Naive thymus-derived CD4-positive, alpha-beta T cell (primary cell): ENCODE measurements around the gene DNAJC28. TPM values are rescaled to one million over a fixed set of nuclear protein-coding genes. Genes with fewer than 3 reads are reported as not detected.
A peak's percentile ranks its signal among the peaks of the same experiment; 100 is the strongest.
"Not testable (repeated sequence)": the region's sequence is repeated elsewhere in the genome, so short reads cannot be mapped to it uniquely, and the experiment has no call there.

Experiments
- ATAC-seq: fragments of 150-1000 bp; cut with Tn5 transposase; 2 replicates; pipeline ENCODE4 v1.10.0; 2021; ENCODE audit warnings: mild to moderate bottlenecking, moderate library complexity
- CTCF ChIA-PET: fragments of 350-600 bp; sonication (Branson Sonifier 250); formaldehyde crosslinking; loops from one replicate; lab custom pipeline; 2021; ENCODE audit warnings: antibody characterized with exemption; lab: Charles Lee
- POLR2A ChIA-PET: fragments of 350-600 bp; sonication (Branson Sonifier 250); formaldehyde crosslinking; loops from one replicate; lab custom pipeline; 2021; ENCODE audit warnings: antibody characterized with exemption, inconsistent platforms; lab: Charles Lee
- DNase-seq, 9 donors: peaks; one replicate each; pipeline versions ENCODE4 v3.0.0 to v3.0.0-alpha.2; 2020 to 2022; ENCODE audit warnings: mixed read lengths in 1 of 9
- H3K27ac ChIP-seq: one replicate; pipeline ENCODE4 v1.7.0; 2013; ENCODE audit warnings: mild to moderate bottlenecking, low read depth, low read length, moderate library complexity
- H3K27me3 ChIP-seq, 2 donors: one replicate each; pipeline ENCODE4 v1.7.0; 2013; ENCODE audit warnings: low read length in 2 of 2, mild to moderate bottlenecking in 2 of 2, moderate library complexity in 2 of 2; ENCODE audit not compliant: control insufficient read depth in 2 of 2, insufficient read depth in 2 of 2
- H3K36me3 ChIP-seq, 3 experiments: 1 replicate in 2 of 3; 2 replicates in 1 of 3; pipeline ENCODE4 v1.7.0; 2013; ENCODE audit warnings: low read length in 3 of 3, mild to moderate bottlenecking in 3 of 3, moderate library complexity in 1 of 3; ENCODE audit not compliant: insufficient read depth in 3 of 3, control insufficient read depth in 2 of 3
- H3K4me1 ChIP-seq, 2 donors: one replicate each; pipeline ENCODE4 v1.7.0; 2013; ENCODE audit warnings: low read length in 2 of 2, mild to moderate bottlenecking in 2 of 2, moderate library complexity in 1 of 2; ENCODE audit not compliant: control insufficient read depth in 2 of 2, insufficient read depth in 2 of 2
- H3K4me3 ChIP-seq: 2 replicates; pipeline ENCODE4 v1.7.0; 2013; ENCODE audit warnings: mild to moderate bottlenecking, low read length
- H3K9me3 ChIP-seq, 3 experiments: 1 replicate in 2 of 3; 2 replicates in 1 of 3; pipeline ENCODE4 v1.7.0; 2013; ENCODE audit warnings: low read length in 3 of 3; ENCODE audit not compliant: control insufficient read depth in 2 of 3
- H3K27ac Mint-ChIP-seq, 9 donors: one replicate each; pipeline ENCODE4 v1.8.0; 2020 to 2022; ENCODE audit warnings: mixed read lengths in 9 of 9, mild to moderate bottlenecking in 8 of 9, moderate library complexity in 5 of 9, inconsistent platforms in 2 of 9
- H3K27me3 Mint-ChIP-seq, 5 donors: one replicate each; pipeline ENCODE4 v1.8.0; 2021 to 2022; ENCODE audit warnings: mixed read lengths in 5 of 5, mild to moderate bottlenecking in 1 of 5
- H3K36me3 Mint-ChIP-seq, 5 donors: one replicate each; pipeline ENCODE4 v1.8.0; 2020 to 2022; ENCODE audit warnings: mixed read lengths in 5 of 5, mild to moderate bottlenecking in 3 of 5, inconsistent platforms in 1 of 5
- H3K4me1 Mint-ChIP-seq, 7 donors: one replicate each; pipeline ENCODE4 v1.8.0; 2020 to 2022; ENCODE audit warnings: mixed read lengths in 7 of 7, mild to moderate bottlenecking in 3 of 7, inconsistent platforms in 1 of 7
- H3K4me3 Mint-ChIP-seq, 10 donors: one replicate each; pipeline ENCODE4 v1.8.0; 2020 to 2022; ENCODE audit warnings: mild to moderate bottlenecking in 10 of 10, mixed read lengths in 10 of 10, moderate library complexity in 6 of 10, inconsistent platforms in 2 of 10
- H3K9me3 Mint-ChIP-seq, 11 donors: one replicate each; pipeline ENCODE4 v1.8.0; 2020 to 2022; ENCODE audit warnings: mixed read lengths in 11 of 11, mild to moderate bottlenecking in 4 of 11, inconsistent platforms in 1 of 11, moderate library complexity in 1 of 11
- intact Hi-C, 2 donors: fragments of 100-400 bp; cut with micrococcal nuclease; formaldehyde crosslinking; loops; one replicate each; pipeline ENCODE4 v1.15.1; 2023
- polyA plus RNA-seq, 2 donors: library from polyadenylated mRNA; unstranded; fragments of 300-500 nt; fragmentation: Illumina TruSeq; gene quantifications; one replicate each; pipeline ENCODE4 v1.2.3, GENCODE V29; 2021
- total RNA-seq, 6 experiments: library from RNA in 5 of 6; stranded (reverse) in 5 of 6; gene quantifications; 1 replicate in 5 of 6; 2 replicates in 1 of 6; pipeline ENCODE4 v1.2.3 and lab custom pipeline; 2021 to 2026

Gene DNAJC28
- total and polyA plus RNA-seq, 7 experiments from 2014 or later, result 0.27 to 1.5 (median 0.72) TPM; not detected in 1

GRCh38 chr21:33452362-33452761 is 39.2 kb downstream of the DNAJC28 start:
- intact Hi-C loops, result no loop called here
- POLR2A ChIA-PET, result interaction anchor here (0.5 kb wide), 1 partner anchor 264 kb away, joined by 3 read pairs; no protein-coding TSS in a partner anchor
- H3K27ac ChIP-seq, result no peak overlapping the region
- no peaks in the 10 kb centered on the region for H3K27me3 ChIP-seq
- H3K9me3 ChIP-seq, result no peaks in the 10 kb centered on the region
- H3K4me3 ChIP-seq, result no peak overlapping the region
- H3K27me3 Mint-ChIP-seq, result no peaks in the 10 kb centered on the region
- no peaks in the 10 kb centered on the region for H3K4me1 Mint-ChIP-seq
- DNase-seq (no peak), ATAC-seq (no peak)
- CTCF ChIA-PET, result interaction anchor here (0.9 to 2.2 kb wide), 2 partner anchors 92 to 97 kb away, joined by 3 to 6 read pairs; no protein-coding TSS in a partner anchor
- peaks cover 0 to 27% (median 14%) of the 10 kb centered on the region in 5 donors for H3K36me3 Mint-ChIP-seq
- H3K27ac Mint-ChIP-seq, result peak overlapping the region in 6 of 9 donors; percentile 40 to 63 (median 52)
- no peaks in the 10 kb centered on the region for H3K4me1 ChIP-seq
- peaks cover 0 to 1% (median 0%) of the 10 kb centered on the region in 11 donors for H3K9me3 Mint-ChIP-seq
- peaks cover 0 to 28% (median 5%) of the 10 kb centered on the region in 3 experiments for H3K36me3 ChIP-seq
- H3K4me3 Mint-ChIP-seq, result no peak overlapping the region

- Histone ChIP-seq H3K4me1 (no peaks in the 10 kb centered on the region), H3K9me3 (no peaks in the 10 kb centered on the region), H3K27me3 (no peaks in the 10 kb centered on the region), H3K4me3 (no peak overlapping the region), H3K36me3 (peaks cover 0 to 28% (median 5%) of the 10 kb centered on the region in 3 experiments), H3K27ac (no peak overlapping the region)
- no peaks in the 10 kb centered on the region for H3K27me3 Mint-ChIP-seq
- H3K9me3 Mint-ChIP-seq, result peaks cover 0 to 1% (median 0%) of the 10 kb centered on the region in 11 donors
- ATAC-seq (no peak), DNase-seq (no peak)
- H3K27ac Mint-ChIP-seq, result peak overlapping the region in 4 of 9 donors; percentile 14 to 81 (median 40)
- H3K4me1 Mint-ChIP-seq, result no peaks in the 10 kb centered on the region
- no peak overlapping the region for H3K4me3 Mint-ChIP-seq
- ChIA-PET CTCF (interaction anchor here (0.9 to 2.2 kb wide), 2 partner anchors 91 to 97 kb away, joined by 3 to 6 read pairs; no protein-coding TSS in a partner anchor), POLR2A (interaction anchor here (0.8 to 0.9 kb wide), 2 partner anchors 14 to 680 kb away, joined by 3 read pairs; partner anchors contain the start of gene PAXBP1)
- H3K36me3 Mint-ChIP-seq, result peaks cover 0 to 27% (median 14%) of the 10 kb centered on the region in 5 donors
- intact Hi-C loops, result no loop called here
Observed at GRCh38 chr21:33451634-33452071, 39.9 kb downstream of the DNAJC28 start.

GRCh38 chr21:33449616-33450015 is 41.9 kb downstream of the DNAJC28 start:
- intact Hi-C loops, result loop anchor here (5.0 to 10.0 kb wide), 5 partner anchors 182 to 515 kb away; partner anchors contain the start of gene IL10RB (in 1 of the 2)
- no peak for ATAC-seq
- Histone ChIP-seq H3K27ac (no peak overlapping the region), H3K4me1 (no peaks in the 10 kb centered on the region), H3K9me3 (no peaks in the 10 kb centered on the region), H3K36me3 (peaks cover 0 to 14% (median 0%) of the 10 kb centered on the region in 3 experiments), H3K4me3 (no peak overlapping the region), H3K27me3 (no peaks in the 10 kb centered on the region)
- peaks cover 0 to 5% (median 4%) of the 10 kb centered on the region in 7 donors for H3K4me1 Mint-ChIP-seq
- ChIA-PET CTCF (interaction anchor here (0.6 kb wide), 1 partner anchor 430 kb away, joined by 4 read pairs; no protein-coding TSS in a partner anchor), POLR2A (interaction anchor here (0.6 to 1.4 kb wide), 3 partner anchors 31 to 111 kb away, joined by 3 to 5 read pairs (median 4); partner anchors contain the start of gene TMEM50B)
- H3K27me3 Mint-ChIP-seq, result no peaks in the 10 kb centered on the region
- peak overlapping the region in 4 of 9 donors; percentile 51 to 81 (median 60) for H3K27ac Mint-ChIP-seq
- no peak for DNase-seq
- H3K36me3 Mint-ChIP-seq, result peaks cover 0 to 24% (median 17%) of the 10 kb centered on the region in 5 donors
- peaks cover 0 to 1% (median 0%) of the 10 kb centered on the region in 11 donors for H3K9me3 Mint-ChIP-seq
- no peak overlapping the region for H3K4me3 Mint-ChIP-seq

GRCh38 chr21:33446620-33447019 is 44.9 kb downstream of the DNAJC28 start:
- ChIA-PET POLR2A (interaction anchor here (0.6 to 0.9 kb wide), 3 partner anchors 71 to 238 kb away, joined by 3 read pairs; no protein-coding TSS in a partner anchor), CTCF (interaction anchor here (0.7 to 5.2 kb wide), 9 partner anchors 12 to 319 kb away, joined by 3 to 41 read pairs (median 3); no protein-coding TSS in a partner anchor)
- H3K4me3 Mint-ChIP-seq, DNase-seq, H3K27me3 ChIP-seq, H3K9me3 Mint-ChIP-seq, H3K9me3 ChIP-seq, H3K36me3 ChIP-seq, H3K27me3 Mint-ChIP-seq, H3K4me3 ChIP-seq, H3K4me1 ChIP-seq, H3K27ac ChIP-seq, H3K27ac Mint-ChIP-seq, ATAC-seq, H3K4me1 Mint-ChIP-seq: not testable (repeated sequence)
- peaks cover 0 to 19% (median 7%) of the 10 kb centered on the region in 5 donors for H3K36me3 Mint-ChIP-seq
- intact Hi-C loops, result loop anchor here (5.0 to 10.0 kb wide), 5 partner anchors 179 to 512 kb away; partner anchors contain the start of gene IL10RB (in 1 of the 2)

- POLR2A ChIA-PET, result interaction anchor here (0.6 to 1.5 kb wide), 10 partner anchors 35 to 450 kb away, joined by 3 to 10 read pairs (median 4); partner anchors contain the start of gene TMEM50B
- ATAC-seq (no peak), DNase-seq (no peak)
- no peaks in the 10 kb centered on the region for H3K27me3 ChIP-seq
- no peaks in the 10 kb centered on the region for H3K9me3 ChIP-seq
- H3K4me1 Mint-ChIP-seq, result peaks cover 4 to 10% (median 6%) of the 10 kb centered on the region in 7 donors
- no peaks in the 10 kb centered on the region for H3K27me3 Mint-ChIP-seq
- CTCF ChIA-PET, result interaction anchor here (0.6 to 5.2 kb wide), 29 partner anchors 12 to 504 kb away, joined by 3 to 41 read pairs (median 3); partner anchors contain the start of gene IFNAR1
- peaks cover 0 to 6% (median 2%) of the 10 kb centered on the region in 3 experiments for H3K36me3 ChIP-seq
- no peak overlapping the region for H3K27ac ChIP-seq
- H3K4me3 Mint-ChIP-seq, result no peak overlapping the region
- peaks cover 0 to 15% (median 11%) of the 10 kb centered on the region in 5 donors for H3K36me3 Mint-ChIP-seq
- H3K4me1 ChIP-seq, result no peaks in the 10 kb centered on the region
- H3K4me3 ChIP-seq, result no peak overlapping the region
- H3K27ac Mint-ChIP-seq, result no peak overlapping the region
- H3K9me3 Mint-ChIP-seq, result no peaks in the 10 kb centered on the region
- intact Hi-C loops, result loop anchor here (2.0 to 10.0 kb wide), 5 partner anchors 42 to 612 kb away; partner anchors contain the start of gene IFNGR2 (in 1 of the 2)
Observed at GRCh38 chr21:33444499-33444898, 47.0 kb downstream of the DNAJC28 start.

GRCh38 chr21:33443194-33443593 is 48.3 kb downstream of the DNAJC28 start:
- ChIA-PET POLR2A (no interaction called here), CTCF (interaction anchor here (1.0 to 1.2 kb wide), 2 partner anchors 23 to 74 kb away, joined by 3 read pairs; no protein-coding TSS in a partner anchor)
- peaks cover 0 to 15% (median 11%) of the 10 kb centered on the region in 5 donors for H3K36me3 Mint-ChIP-seq
- H3K27me3 Mint-ChIP-seq, result no peaks in the 10 kb centered on the region
- peaks cover 4 to 10% (median 6%) of the 10 kb centered on the region in 7 donors for H3K4me1 Mint-ChIP-seq
- Histone ChIP-seq H3K4me1 (no peaks in the 10 kb centered on the region), H3K27ac (no peak overlapping the region), H3K4me3 (no peak overlapping the region), H3K27me3 (no peaks in the 10 kb centered on the region), H3K9me3 (no peaks in the 10 kb centered on the region), H3K36me3 (peaks cover 0 to 14% (median 2%) of the 10 kb centered on the region in 3 experiments)
- peak overlapping the region in 1 of 9 donors; percentile 50 for H3K27ac Mint-ChIP-seq
- H3K9me3 Mint-ChIP-seq, result no peaks in the 10 kb centered on the region
- intact Hi-C loops, result loop anchor here (5.0 to 10.0 kb wide), 2 partner anchors 41 to 508 kb away; partner anchors contain the start of gene IFNGR2 (in 1 of the 2)
- no peak for ATAC-seq
- DNase-seq, result no peak
- H3K4me3 Mint-ChIP-seq, result no peak overlapping the region
